ENCODE measurements around the gene CDH4.

The CDH4 gene

GRCh38 chr20:61801857-61802442 lies 549.9 kb downstream of the CDH4 start:
- no peaks in the 10 kb centered on the region for H3K4me1 ChIP-seq (ENCODE audit: control insufficient read depth in 1 of 2, insufficient read depth in 2 of 2, low read length in 2 of 2)
- no peaks in the 10 kb centered on the region for H3K36me3 ChIP-seq (ENCODE audit: control insufficient read depth in 1 of 2, insufficient read depth in 2 of 2, low read length in 2 of 2)
- H3K9ac ChIP-seq (ENCODE audit: low read depth in 1 of 2, low read length in 2 of 2), result no peak overlapping the region
- no peak overlapping the region for H3K4me3 ChIP-seq (ENCODE audit: low read depth in 1 of 2, low read length in 2 of 2)
- no peaks in the 10 kb centered on the region for H3K9me3 ChIP-seq (ENCODE audit: control insufficient read depth in 1 of 2, low read length in 2 of 2)
- no peak overlapping the region for H3K27ac ChIP-seq (ENCODE audit: low read depth, low read length)
- peaks cover 0 to 18% of the 10 kb centered on the region in 2 donors for H3K27me3 ChIP-seq (ENCODE audit: control insufficient read depth in 1 of 2, insufficient read depth in 2 of 2, low read length in 2 of 2)

- Histone ChIP-seq H3K36me3 (ENCODE audit: control insufficient read depth in 1 of 2, insufficient read depth in 2 of 2, low read length in 2 of 2) (no peaks in the 10 kb centered on the region), H3K4me1 (ENCODE audit: control insufficient read depth in 1 of 2, insufficient read depth in 2 of 2, low read length in 2 of 2) (no peaks in the 10 kb centered on the region), H3K4me3 (ENCODE audit: low read depth in 1 of 2, low read length in 2 of 2) (no peak overlapping the region), H3K27ac (ENCODE audit: low read depth, low read length) (no peak overlapping the region), H3K9ac (ENCODE audit: low read depth in 1 of 2, low read length in 2 of 2) (no peak overlapping the region), H3K9me3 (ENCODE audit: control insufficient read depth in 1 of 2, low read length in 2 of 2) (no peaks in the 10 kb centered on the region), H3K27me3 (ENCODE audit: control insufficient read depth in 1 of 2, insufficient read depth in 2 of 2, low read length in 2 of 2) (peaks cover 0 to 18% of the 10 kb centered on the region in 2 donors)
Measured at GRCh38 chr20:61802721-61803311, 550.8 kb downstream of the CDH4 start.

- no peak overlapping the region for H3K9ac ChIP-seq (ENCODE audit: low read depth in 1 of 2, low read length in 2 of 2)
- H3K9me3 ChIP-seq (ENCODE audit: control insufficient read depth in 1 of 2, low read length in 2 of 2), result no peaks in the 10 kb centered on the region
- H3K4me3 ChIP-seq (ENCODE audit: low read depth in 1 of 2, low read length in 2 of 2), result no peak overlapping the region
- no peaks in the 10 kb centered on the region for H3K36me3 ChIP-seq (ENCODE audit: control insufficient read depth in 1 of 2, insufficient read depth in 2 of 2, low read length in 2 of 2)
- no peaks in the 10 kb centered on the region for H3K4me1 ChIP-seq (ENCODE audit: control insufficient read depth in 1 of 2, insufficient read depth in 2 of 2, low read length in 2 of 2)
- no peak overlapping the region for H3K27ac ChIP-seq (ENCODE audit: low read depth, low read length)
- peaks cover 0 to 18% of the 10 kb centered on the region in 2 donors for H3K27me3 ChIP-seq (ENCODE audit: control insufficient read depth in 1 of 2, insufficient read depth in 2 of 2, low read length in 2 of 2)
Measured at GRCh38 chr20:61803416-61803914, 551.4 kb downstream of the CDH4 start.

- Histone ChIP-seq H3K36me3 (ENCODE audit: control insufficient read depth in 1 of 2, insufficient read depth in 2 of 2, low read length in 2 of 2) (no peaks in the 10 kb centered on the region), H3K27ac (ENCODE audit: low read depth, low read length) (no peak overlapping the region), H3K9me3 (ENCODE audit: control insufficient read depth in 1 of 2, low read length in 2 of 2) (no peaks in the 10 kb centered on the region), H3K4me3 (ENCODE audit: low read depth in 1 of 2, low read length in 2 of 2) (no peak overlapping the region), H3K4me1 (ENCODE audit: control insufficient read depth in 1 of 2, insufficient read depth in 2 of 2, low read length in 2 of 2) (no peaks in the 10 kb centered on the region), H3K27me3 (ENCODE audit: control insufficient read depth in 1 of 2, insufficient read depth in 2 of 2, low read length in 2 of 2) (peaks cover 0 to 18% of the 10 kb centered on the region in 2 donors), H3K9ac (ENCODE audit: low read depth in 1 of 2, low read length in 2 of 2) (no peak overlapping the region)
Measured at GRCh38 chr20:61803915-61804751, 552.1 kb downstream of the CDH4 start.

GRCh38 chr20:61804752-61805295 lies 552.8 kb downstream of the CDH4 start:
- H3K27me3 ChIP-seq (ENCODE audit: control insufficient read depth in 1 of 2, insufficient read depth in 2 of 2, low read length in 2 of 2), result peaks cover 0 to 18% of the 10 kb centered on the region in 2 donors
- H3K36me3 ChIP-seq (ENCODE audit: control insufficient read depth in 1 of 2, insufficient read depth in 2 of 2, low read length in 2 of 2), result no peaks in the 10 kb centered on the region
- H3K4me3 ChIP-seq (ENCODE audit: low read depth in 1 of 2, low read length in 2 of 2), result no peak overlapping the region
- no peaks in the 10 kb centered on the region for H3K9me3 ChIP-seq (ENCODE audit: control insufficient read depth in 1 of 2, low read length in 2 of 2)
- H3K27ac ChIP-seq (ENCODE audit: low read depth, low read length), result no peak overlapping the region
- no peak overlapping the region for H3K9ac ChIP-seq (ENCODE audit: low read depth in 1 of 2, low read length in 2 of 2)
- H3K4me1 ChIP-seq (ENCODE audit: control insufficient read depth in 1 of 2, insufficient read depth in 2 of 2, low read length in 2 of 2), result no peaks in the 10 kb centered on the region

GRCh38 chr20:61805365-61805764 lies 553.3 kb downstream of the CDH4 start:
- no peak overlapping the region for H3K27ac ChIP-seq (ENCODE audit: low read depth, low read length)
- H3K9ac ChIP-seq (ENCODE audit: low read depth in 1 of 2, low read length in 2 of 2), result no peak overlapping the region
- no peak overlapping the region for H3K4me3 ChIP-seq (ENCODE audit: low read depth in 1 of 2, low read length in 2 of 2)
- H3K36me3 ChIP-seq (ENCODE audit: control insufficient read depth in 1 of 2, insufficient read depth in 2 of 2, low read length in 2 of 2), result no peaks in the 10 kb centered on the region
- no peaks in the 10 kb centered on the region for H3K4me1 ChIP-seq (ENCODE audit: control insufficient read depth in 1 of 2, insufficient read depth in 2 of 2, low read length in 2 of 2)
- peaks cover 0 to 18% of the 10 kb centered on the region in 2 donors for H3K27me3 ChIP-seq (ENCODE audit: control insufficient read depth in 1 of 2, insufficient read depth in 2 of 2, low read length in 2 of 2)
- H3K9me3 ChIP-seq (ENCODE audit: control insufficient read depth in 1 of 2, low read length in 2 of 2), result no peaks in the 10 kb centered on the region

- peaks cover 0 to 18% of the 10 kb centered on the region in 2 donors for H3K27me3 ChIP-seq (ENCODE audit: control insufficient read depth in 1 of 2, insufficient read depth in 2 of 2, low read length in 2 of 2)
- no peak overlapping the region for H3K27ac ChIP-seq (ENCODE audit: low read depth, low read length)
- no peak overlapping the region for H3K4me3 ChIP-seq (ENCODE audit: low read depth in 1 of 2, low read length in 2 of 2)
Measured at GRCh38 chr20:61805781-61806180, 553.7 kb downstream of the CDH4 start.

GRCh38 chr20:61806314-61806713 lies 554.3 kb downstream of the CDH4 start:
- H3K4me3 ChIP-seq (ENCODE audit: low read depth in 1 of 2, low read length in 2 of 2), result no peak overlapping the region
- H3K9ac ChIP-seq (ENCODE audit: low read depth in 1 of 2, low read length in 2 of 2), result no peak overlapping the region
- no peak overlapping the region for H3K27ac ChIP-seq (ENCODE audit: low read depth, low read length)
- no peaks in the 10 kb centered on the region for H3K9me3 ChIP-seq (ENCODE audit: control insufficient read depth in 1 of 2, low read length in 2 of 2)
- no peaks in the 10 kb centered on the region for H3K36me3 ChIP-seq (ENCODE audit: control insufficient read depth in 1 of 2, insufficient read depth in 2 of 2, low read length in 2 of 2)
- H3K27me3 ChIP-seq (ENCODE audit: control insufficient read depth in 1 of 2, insufficient read depth in 2 of 2, low read length in 2 of 2), result peaks cover 0 to 18% of the 10 kb centered on the region in 2 donors
- no peaks in the 10 kb centered on the region for H3K4me1 ChIP-seq (ENCODE audit: control insufficient read depth in 1 of 2, insufficient read depth in 2 of 2, low read length in 2 of 2)

More at GRCh38 chr20:61805781-61806180, 553.7 kb downstream of the CDH4 start:
- H3K36me3 ChIP-seq (ENCODE audit: control insufficient read depth in 1 of 2, insufficient read depth in 2 of 2, low read length in 2 of 2), result no peaks in the 10 kb centered on the region
- no peaks in the 10 kb centered on the region for H3K4me1 ChIP-seq (ENCODE audit: control insufficient read depth in 1 of 2, insufficient read depth in 2 of 2, low read length in 2 of 2)
- no peak overlapping the region for H3K9ac ChIP-seq (ENCODE audit: low read depth in 1 of 2, low read length in 2 of 2)
- H3K9me3 ChIP-seq (ENCODE audit: control insufficient read depth in 1 of 2, low read length in 2 of 2), result no peaks in the 10 kb centered on the region

- Histone ChIP-seq H3K9ac (ENCODE audit: low read depth in 1 of 2, low read length in 2 of 2) (no peak overlapping the region), H3K4me1 (ENCODE audit: control insufficient read depth in 1 of 2, insufficient read depth in 2 of 2, low read length in 2 of 2) (no peaks in the 10 kb centered on the region), H3K4me3 (ENCODE audit: low read depth in 1 of 2, low read length in 2 of 2) (no peak overlapping the region), H3K27ac (ENCODE audit: low read depth, low read length) (no peak overlapping the region), H3K9me3 (ENCODE audit: control insufficient read depth in 1 of 2, low read length in 2 of 2) (no peaks in the 10 kb centered on the region), H3K36me3 (ENCODE audit: control insufficient read depth in 1 of 2, insufficient read depth in 2 of 2, low read length in 2 of 2) (no peaks in the 10 kb centered on the region), H3K27me3 (ENCODE audit: control insufficient read depth in 1 of 2, insufficient read depth in 2 of 2, low read length in 2 of 2) (peaks cover 0 to 13% of the 10 kb centered on the region in 2 donors)
Measured at GRCh38 chr20:61806995-61807394, 554.9 kb downstream of the CDH4 start.
